ENCODE data around the gene ADIG. TPM values are rescaled to one million over a fixed set of nuclear protein-coding genes. Genes with fewer than 3 reads are reported as not detected.

The ADIG gene
- not detected in 2 replicates for total RNA-seq

GRCh38 chr20:38581013-38581412 lies at the start of gene ADIG:
Gene ADIG (plus strand): TSS chr20:38581197. CDS start chr20:38581251, 54 bp downstream.

GRCh38 chr20:38601216-38602184 lies 20.5 kb downstream of the ADIG start, which contains the start of gene ARHGAP40:
Gene ARHGAP40 (plus strand): TSS chr20:38601809.

Other genes starting within 250 kb of the ADIG start
- 0.16 TPM in 1 of 2 replicates, not detected in the other for gene LBP, start 234.7 kb upstream of the ADIG start, total RNA-seq
- gene SNHG17, start 145.9 kb upstream of the ADIG start, total RNA-seq = 3.9 and 6.3 TPM in 2 replicates
- gene RALGAPB, start 108.4 kb upstream of the ADIG start, total RNA-seq = 20.7 and 21.0 TPM in 2 replicates
- gene ARHGAP40, start 20.6 kb downstream of the ADIG start, total RNA-seq = not detected in 2 replicates
- not detected in 2 replicates for gene SLC32A1, start 143.3 kb downstream of the ADIG start, total RNA-seq
- gene ACTR5, start 167.3 kb downstream of the ADIG start, total RNA-seq = 3.2 and 4.4 TPM in 2 replicates
- gene PPP1R16B, start 224.5 kb downstream of the ADIG start, total RNA-seq = under 0.01 TPM in 2 replicates